AG04449 (cell line): ENCODE measurements around the gene RPS15.

Experiments
- CTCF ChIA-PET: fragments of 350-600 bp; formaldehyde crosslinking; extraction: SDS; loops from one replicate; lab custom pipeline; 2021; ENCODE audit warnings: antibody characterized with exemption; lab: Yijun Ruan, JAX
- POLR2A ChIA-PET: fragments of 400-600, 350-600 bp; formaldehyde crosslinking; extraction: SDS; loops from one replicate; lab custom pipeline; 2020; ENCODE audit warnings: antibody characterized with exemption, inconsistent platforms; lab: Yijun Ruan, JAX
- DNase-seq: peaks from one replicate; pipeline ENCODE4 v3.0.0-alpha.2; 2010; ENCODE audit warnings: low read depth, low spot score
- H3K4me3 ChIP-seq: 2 replicates; pipeline ENCODE4 v1.5.1; 2011; ENCODE audit warnings: low read depth, mild to moderate bottlenecking, control low read depth, low read length
- CTCF ChIP-seq: IDR thresholded peaks from one replicate; pipeline ENCODE4 v1.5.1; 2011; ENCODE audit warnings: mild to moderate bottlenecking, moderate library complexity, low read length, control low read depth, inconsistent platforms; ENCODE audit not compliant: insufficient read depth; ENCODE audit errors: missing control alignments

Gene RPS15

GRCh38 chr19:1396768-1397679, 41.2 kb upstream of the RPS15 start:
- CTCF ChIA-PET, result interaction anchor here (1.0 to 1.8 kb wide), 3 partner anchors 9 to 117 kb away, joined by 3 to 7 read pairs (median 3); no protein-coding TSS in a partner anchor
- no peak for TF ChIP-seq CTCF
- POLR2A ChIA-PET, result interaction anchor here (0.9 kb wide), 1 partner anchor 19 kb away, joined by 4 read pairs; no protein-coding TSS in a partner anchor

GRCh38 chr19:1397838-1398237, 40.4 kb upstream of the RPS15 start:
- DNase-seq, result no peak
- POLR2A ChIA-PET, result interaction anchor here (0.9 kb wide), 1 partner anchor 19 kb away, joined by 4 read pairs; no protein-coding TSS in a partner anchor
- H3K4me3 ChIP-seq, result no peak overlapping the region
- TF ChIP-seq CTCF, result no peak
- CTCF ChIA-PET, result interaction anchor here (1.2 to 1.8 kb wide), 2 partner anchors 12 to 82 kb away, joined by 5 to 7 read pairs; no protein-coding TSS in a partner anchor

More at GRCh38 chr19:1396768-1397679, 41.2 kb upstream of the RPS15 start:
- no peak overlapping the region for H3K4me3 ChIP-seq
- DNase-seq, result no peak

GRCh38 chr19:1399079-1399478, 39.1 kb upstream of the RPS15 start:
- POLR2A ChIA-PET, result no interaction called here
- H3K4me3 ChIP-seq, result no peak overlapping the region
- CTCF ChIA-PET, result no interaction called here
- no peak for DNase-seq
- TF ChIP-seq CTCF, result no peak

- DNase-seq, result no peak
- no peak overlapping the region for H3K4me3 ChIP-seq
- ChIA-PET CTCF (no interaction called here), POLR2A (no interaction called here)
- no peak for TF ChIP-seq CTCF
Measured at GRCh38 chr19:1399745-1400144, 38.5 kb upstream of the RPS15 start.

- CTCF ChIA-PET, result interaction anchor here (0.6 to 1.0 kb wide), 3 partner anchors 12 to 121 kb away, joined by 3 read pairs; no protein-coding TSS in a partner anchor
- TF ChIP-seq CTCF, result no peak
- POLR2A ChIA-PET, result no interaction called here
- H3K4me3 ChIP-seq, result peak overlapping the region; percentile 67
- no peak for DNase-seq
Measured at GRCh38 chr19:1400281-1401137, 37.7 kb upstream of the RPS15 start.
